ENCODE data around the gene SPSB1.
"Not testable (repeated sequence)": the region's sequence is repeated elsewhere in the genome, so short reads cannot be mapped to it uniquely, and the experiment has no call there.

- not testable (repeated sequence) for TF ChIP-seq ZNF8 (CRISPR knock-in tag; IDR thresholded peaks at IDR 0.05); TOX (CRISPR knock-in tag; IDR thresholded peaks at IDR 0.05; ENCODE audit: borderline replicate concordance); CREB5 (CRISPR knock-in tag; IDR thresholded peaks at IDR 0.05; ENCODE audit: low read depth); ZNF565 (CRISPR knock-in tag; conservative IDR thresholded peaks at IDR 0.05; ENCODE audit: low read depth); ARNTL (CRISPR knock-in tag; IDR thresholded peaks at IDR 0.05; ENCODE audit: borderline replicate concordance, low read depth); ZFP30 (CRISPR knock-in tag; IDR thresholded peaks at IDR 0.05); PATZ1 (CRISPR knock-in tag; IDR thresholded peaks at IDR 0.05; ENCODE audit: borderline replicate concordance); CSDC2 (CRISPR knock-in tag; IDR thresholded peaks at IDR 0.05); OSR1 (CRISPR knock-in tag; IDR thresholded peaks at IDR 0.05); ZFP3 (CRISPR knock-in tag; IDR thresholded peaks at IDR 0.05); ZNF70 (CRISPR knock-in tag; IDR thresholded peaks at IDR 0.05); POU6F1 (CRISPR knock-in tag; IDR thresholded peaks at IDR 0.05; ENCODE audit: borderline replicate concordance, low read depth)
Observed at GRCh38 chr1:9385392-9385791, 92.7 kb downstream of the SPSB1 start.
